Smooth muscle cell (in vitro differentiated cells): ENCODE data around the gene GPX7. TPM values are rescaled to one million over a fixed set of nuclear protein-coding genes. Genes with fewer than 3 reads are reported as not detected.

Experiments used
- DNase-seq: peaks from one replicate; lab custom pipeline; 2025; ENCODE audit not compliant: unreplicated experiment; lab: John Stamatoyannopoulos, UW
- H2AFZ ChIP-seq: fragments of 200-600 bp; sonication (generic); 2 replicates; pipeline ENCODE4 v1.6.0; 2016; ENCODE audit warnings: antibody characterized with exemption, low read depth, mild to moderate bottlenecking
- H3F3A ChIP-seq: fragments of 200-600 bp; sonication (generic); 2 replicates; pipeline ENCODE4 v1.6.0; 2017; ENCODE audit warnings: antibody characterized with exemption, low read depth
- H3K27ac ChIP-seq: fragments of 200-600 bp; sonication (generic); 2 replicates; pipeline ENCODE4 v1.5.1; 2016; ENCODE audit warnings: low read depth, mild to moderate bottlenecking
- H3K27me3 ChIP-seq: fragments of 200-600 bp; sonication (generic); 2 replicates; pipeline ENCODE4 v1.6.1; 2016; ENCODE audit warnings: low read depth, mild to moderate bottlenecking
- H3K36me3 ChIP-seq: fragments of 200-600 bp; sonication (generic); 2 replicates; pipeline ENCODE4 v1.5.1; 2016; ENCODE audit warnings: low read depth
- H3K4me1 ChIP-seq: fragments of 200-600 bp; sonication (generic); 2 replicates; pipeline ENCODE4 v1.5.1; 2016; ENCODE audit warnings: low read depth
- H3K4me2 ChIP-seq: fragments of 200-600 bp; sonication (generic); 2 replicates; pipeline ENCODE4 v1.6.0; 2016; ENCODE audit warnings: mild to moderate bottlenecking
- H3K4me3 ChIP-seq: fragments of 200-600 bp; sonication (generic); 2 replicates; pipeline ENCODE4 v1.5.1; 2016; ENCODE audit warnings: mild to moderate bottlenecking
- H3K79me2 ChIP-seq: fragments of 200-600 bp; sonication (generic); 2 replicates; pipeline ENCODE4 v1.6.0; 2016; ENCODE audit warnings: low read depth, mild to moderate bottlenecking
- H3K9ac ChIP-seq: fragments of 200-600 bp; sonication (generic); 2 replicates; pipeline ENCODE4 v1.6.0; 2016; ENCODE audit warnings: low read depth
- H3K9me3 ChIP-seq: fragments of 200-600 bp; sonication (generic); replicated peaks from 2 replicates; pipeline ENCODE4 v1.5.1; 2016; ENCODE audit warnings: low read depth
- H4K20me1 ChIP-seq: fragments of 200-600 bp; sonication (generic); 2 replicates; pipeline ENCODE4 v1.6.0; 2016; ENCODE audit warnings: low read depth
- WGBS: methylation state at CpG from one replicate; pipeline ENCODE4 v1.1.7; 2016; ENCODE audit warnings: low lambda C conversion rate; 5-methylcytosine and 5-hydroxymethylcytosine counted together
- polyA plus RNA-seq: library from polyadenylated mRNA; unstranded; fragments of >200 nt; fragmentation: Nextera tagmentation; extraction: Ambion mirVana; gene quantifications from 2 replicates; pipeline ENCODE4 v1.2.1, GENCODE V29; 2016
- total RNA-seq: library from RNA; depleted of rRNA; stranded (reverse); fragments of >200 nt; gene quantifications from 2 replicates; pipeline ENCODE4 v1.2.3, GENCODE V29; 2014
- TF ChIP-seq, protein P1 (sequence below): fragments of 200-600 bp; sonication (generic); IDR thresholded peaks from 2 replicates; pipeline ENCODE4 v1.5.1; 2017; ENCODE audit warnings: borderline replicate concordance, mild to moderate bottlenecking, antibody characterized with exemption; ENCODE audit not compliant: insufficient read depth, poor library complexity, severe bottlenecking

Gene GPX7
- total and polyA plus RNA-seq, 2 experiments from 2014 or later: 164 to 192 TPM

DNA sequence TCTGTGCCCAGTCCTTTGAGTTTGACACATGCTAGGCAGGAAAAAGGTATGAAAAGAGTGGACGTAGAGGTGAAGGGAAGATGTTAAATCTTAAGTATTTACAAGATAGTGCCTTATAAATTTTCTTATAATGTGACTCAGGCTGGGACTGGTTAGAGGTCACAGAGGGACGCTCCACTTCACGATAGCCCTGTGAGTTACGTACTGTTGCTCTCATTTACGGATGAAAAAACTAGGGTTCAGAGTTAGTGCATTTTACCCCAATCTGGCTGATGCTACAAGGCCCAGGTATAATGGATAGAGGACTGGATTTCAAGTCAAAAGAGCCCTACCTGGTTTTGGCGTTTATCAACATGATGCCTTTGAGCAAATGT lies 47.9 kb upstream of the GPX7 start:
- Histone ChIP-seq H3K9me3 (no peaks in the 10 kb centered on the region), H2AFZ (peak overlapping the region; percentile 86), H3K9ac (peak overlapping the region; percentile 79), H4K20me1 (peaks cover 30% of the 10 kb centered on the region), H3K4me2 (peak overlapping the region; percentile 90), H3K4me1 (peaks cover 25% of the 10 kb centered on the region), H3K4me3 (peak overlapping the region; percentile 78), H3K27ac (peak overlapping the region; percentile 72), H3F3A (peaks cover 16% of the 10 kb centered on the region), H3K36me3 (no peaks in the 10 kb centered on the region), H3K27me3 (no peaks in the 10 kb centered on the region), H3K79me2 (peaks cover 27% of the 10 kb centered on the region)
- no peak for DNase-seq
- TF ChIP-seq, protein P1, sequence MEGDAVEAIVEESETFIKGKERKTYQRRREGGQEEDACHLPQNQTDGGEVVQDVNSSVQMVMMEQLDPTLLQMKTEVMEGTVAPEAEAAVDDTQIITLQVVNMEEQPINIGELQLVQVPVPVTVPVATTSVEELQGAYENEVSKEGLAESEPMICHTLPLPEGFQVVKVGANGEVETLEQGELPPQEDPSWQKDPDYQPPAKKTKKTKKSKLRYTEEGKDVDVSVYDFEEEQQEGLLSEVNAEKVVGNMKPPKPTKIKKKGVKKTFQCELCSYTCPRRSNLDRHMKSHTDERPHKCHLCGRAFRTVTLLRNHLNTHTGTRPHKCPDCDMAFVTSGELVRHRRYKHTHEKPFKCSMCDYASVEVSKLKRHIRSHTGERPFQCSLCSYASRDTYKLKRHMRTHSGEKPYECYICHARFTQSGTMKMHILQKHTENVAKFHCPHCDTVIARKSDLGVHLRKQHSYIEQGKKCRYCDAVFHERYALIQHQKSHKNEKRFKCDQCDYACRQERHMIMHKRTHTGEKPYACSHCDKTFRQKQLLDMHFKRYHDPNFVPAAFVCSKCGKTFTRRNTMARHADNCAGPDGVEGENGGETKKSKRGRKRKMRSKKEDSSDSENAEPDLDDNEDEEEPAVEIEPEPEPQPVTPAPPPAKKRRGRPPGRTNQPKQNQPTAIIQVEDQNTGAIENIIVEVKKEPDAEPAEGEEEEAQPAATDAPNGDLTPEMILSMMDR: no peak
- WGBS: 31% methylated on average over 6 of the region's 6 CpGs

DNA sequence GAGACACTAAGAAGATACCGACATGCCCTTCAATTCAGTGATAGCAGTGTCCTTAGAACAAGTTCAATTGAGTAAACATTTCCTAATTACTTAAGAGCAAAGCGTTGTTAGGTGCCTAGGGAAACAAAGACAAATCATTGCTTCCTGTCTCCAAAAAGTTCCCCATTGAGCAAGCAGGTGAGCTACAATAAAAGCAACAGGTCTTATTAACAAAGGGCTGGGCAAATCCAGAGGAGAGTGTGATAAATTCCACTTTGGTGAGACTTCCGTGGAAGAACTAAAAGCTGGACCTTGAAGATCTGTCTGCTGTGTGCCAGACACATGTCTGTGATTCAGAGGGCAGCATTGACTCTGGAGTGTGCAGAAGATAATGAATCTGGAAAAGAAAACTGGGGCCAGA lies 47.4 kb upstream of the GPX7 start:
- no peaks in the 10 kb centered on the region for H3K36me3 ChIP-seq
- H3K4me2 ChIP-seq: peak overlapping the region; percentile 90
- H3K4me3 ChIP-seq: peak overlapping the region; percentile 78
- peak overlapping the region; percentile 86 for H2AFZ ChIP-seq
- peaks cover 25% of the 10 kb centered on the region for H4K20me1 ChIP-seq
- no peaks in the 10 kb centered on the region for H3K9me3 ChIP-seq
- peaks cover 25% of the 10 kb centered on the region for H3K4me1 ChIP-seq
- H3K79me2 ChIP-seq: peaks cover 22% of the 10 kb centered on the region
- no peak overlapping the region for H3K9ac ChIP-seq
- H3K27me3 ChIP-seq: no peaks in the 10 kb centered on the region
- WGBS: 12% methylated on average over 3 of the region's 3 CpGs
- peak overlapping the region; percentile 25 for H3K27ac ChIP-seq
- H3F3A ChIP-seq: peaks cover 13% of the 10 kb centered on the region
- DNase-seq: no peak
- TF ChIP-seq, protein P1: no peak

DNA sequence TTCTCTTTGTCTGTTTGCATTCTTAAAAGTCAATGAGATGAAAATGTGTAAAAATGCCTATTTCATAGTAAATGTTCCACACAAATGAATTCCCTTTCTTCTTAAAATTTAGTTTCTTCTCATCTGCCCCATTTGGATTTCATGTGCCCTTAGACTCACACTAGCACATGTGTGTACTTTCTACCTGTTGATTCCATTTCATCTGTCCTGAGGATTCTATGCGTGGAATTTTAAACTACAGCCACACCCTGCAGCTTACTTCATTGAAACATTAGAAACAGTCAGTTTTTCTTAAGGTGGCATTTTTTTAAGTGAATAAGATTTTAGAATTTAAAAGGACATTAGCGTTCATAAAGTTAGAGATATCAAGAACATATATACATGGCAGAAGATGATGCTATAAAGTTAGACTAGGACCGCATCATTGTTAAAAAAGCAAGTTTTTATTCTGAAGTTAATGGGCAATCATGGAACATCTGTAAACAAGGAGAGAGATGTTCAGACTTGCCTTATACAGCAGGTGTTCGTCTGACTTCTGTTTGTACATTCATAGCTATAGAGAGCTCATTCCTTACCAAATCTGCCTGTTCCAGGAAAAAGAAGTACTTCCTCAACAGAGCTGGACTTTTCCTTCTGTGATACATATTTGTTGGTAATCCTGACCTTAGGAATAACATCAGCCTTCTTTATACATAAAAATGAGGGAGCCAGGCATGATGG lies 45.4 kb upstream of the GPX7 start:
- no peaks in the 10 kb centered on the region for H3K27me3 ChIP-seq
- H3K9ac ChIP-seq: no peak overlapping the region
- H4K20me1 ChIP-seq: peaks cover 5% of the 10 kb centered on the region
- peaks cover 16% of the 10 kb centered on the region for H3K4me1 ChIP-seq
- H3K4me3 ChIP-seq: no peak overlapping the region
- no peak overlapping the region for H3K27ac ChIP-seq
- H2AFZ ChIP-seq: no peak overlapping the region
- H3F3A ChIP-seq: peaks cover 13% of the 10 kb centered on the region
- no peaks in the 10 kb centered on the region for H3K9me3 ChIP-seq
- no peak for DNase-seq
- peaks cover 2% of the 10 kb centered on the region for H3K79me2 ChIP-seq
- TF ChIP-seq, protein P1: no peak
- no peaks in the 10 kb centered on the region for H3K36me3 ChIP-seq
- WGBS: 83% methylated on average over 4 of the region's 4 CpGs
- H3K4me2 ChIP-seq: no peak overlapping the region

DNA sequence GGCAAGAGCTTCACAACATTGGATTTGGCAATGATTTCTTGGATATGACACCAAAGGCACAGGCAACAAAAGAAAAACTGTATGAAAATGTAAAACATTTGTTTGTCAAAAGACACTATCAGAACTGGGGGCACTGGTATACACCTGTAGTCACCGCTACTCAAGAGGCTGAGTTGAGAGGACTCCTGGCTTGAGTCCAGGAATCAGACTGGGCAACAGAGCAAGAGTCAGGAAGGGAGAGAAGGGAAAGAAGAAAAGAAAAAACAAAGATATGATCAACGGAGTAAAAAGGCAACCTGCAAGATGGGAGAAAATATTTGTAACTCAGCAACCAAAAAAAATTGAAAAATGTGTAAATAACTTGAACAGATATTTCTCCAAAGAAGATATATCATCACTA lies 43.2 kb upstream of the GPX7 start:
- Histone ChIP-seq H2AFZ (no peak overlapping the region), H3K4me1 (peaks cover 13% of the 10 kb centered on the region), H3F3A (peaks cover 13% of the 10 kb centered on the region), H3K9me3 (no peaks in the 10 kb centered on the region), H3K36me3 (no peaks in the 10 kb centered on the region), H3K9ac (no peak overlapping the region), H3K4me3 (no peak overlapping the region), H3K79me2 (no peaks in the 10 kb centered on the region), H3K4me2 (no peak overlapping the region), H3K27me3 (no peaks in the 10 kb centered on the region), H3K27ac (no peak overlapping the region), H4K20me1 (no peaks in the 10 kb centered on the region)
- TF ChIP-seq, protein P1: no peak
- WGBS: 98% methylated on average over 2 of the region's 2 CpGs
- DNase-seq: no peak
